Neural cell (in vitro differentiated cells): ENCODE data around the gene BRICD5. TPM values are rescaled to one million over a fixed set of nuclear protein-coding genes. Genes with fewer than 3 reads are reported as not detected.

Experiments
- H2AFZ ChIP-seq: fragments of 200-600, 300-800 bp; sonication (generic), shearing (Covaris generic); 2 replicates; pipeline ENCODE4 v1.6.0; 2014; ENCODE audit warnings: low read depth, mild to moderate bottlenecking, antibody characterized with exemption, low read length, moderate library complexity
- H3F3A ChIP-seq: fragments of 200-600 bp; shearing (Covaris generic); 2 replicates; pipeline ENCODE4 v1.6.1; 2016; ENCODE audit warnings: mild to moderate bottlenecking, moderate library complexity, mixed read lengths, antibody characterized with exemption, low read length; ENCODE audit not compliant: insufficient read depth, poor library complexity, severe bottlenecking
- H3K27ac ChIP-seq: fragments of 200-600, 300-800 bp; sonication (generic), shearing (Covaris generic); 2 replicates; pipeline ENCODE4 v1.5.1; 2014; ENCODE audit warnings: mild to moderate bottlenecking, low read length, moderate library complexity
- H3K27me3 ChIP-seq: fragments of 300-800, 200-600 bp; sonication (generic), shearing (Covaris generic); 2 replicates; pipeline ENCODE4 v1.6.0; 2014; ENCODE audit warnings: mild to moderate bottlenecking, low read depth, low read length, moderate library complexity; ENCODE audit not compliant: insufficient read depth
- H3K36me3 ChIP-seq: fragments of 300-800, 200-600 bp; sonication (generic), shearing (Covaris generic); 2 replicates; pipeline ENCODE4 v1.5.1; 2014; ENCODE audit warnings: mild to moderate bottlenecking, antibody characterized with exemption, low read length, moderate library complexity; ENCODE audit not compliant: insufficient read depth
- H3K4me2 ChIP-seq: fragments of 300-800, 200-600 bp; sonication (generic), shearing (Covaris generic); 2 replicates; pipeline ENCODE4 v1.6.0; 2014; ENCODE audit warnings: mild to moderate bottlenecking, low read length
- H3K4me3 ChIP-seq: fragments of 300-800, 200-600 bp; sonication (generic), shearing (Covaris generic); 2 replicates; pipeline ENCODE4 v1.5.1; 2014; ENCODE audit warnings: mild to moderate bottlenecking, low read length, moderate library complexity
- H3K79me2 ChIP-seq: fragments of 200-600 bp; shearing (Covaris generic); replicated peaks from 2 replicates; pipeline ENCODE4 v1.6.0; 2014; ENCODE audit warnings: mild to moderate bottlenecking, low read length, moderate library complexity; ENCODE audit not compliant: insufficient read depth
- H3K9ac ChIP-seq: fragments of 300-800, 200-600 bp; sonication (generic), shearing (Covaris generic); 2 replicates; pipeline ENCODE4 v1.6.1; 2016; ENCODE audit warnings: mild to moderate bottlenecking, low read length, mixed read lengths
- H3K9me2 ChIP-seq: fragments of 200-600 bp; shearing (Covaris generic); 2 replicates; pipeline ENCODE4 v1.6.1; 2016; ENCODE audit warnings: mild to moderate bottlenecking, low read length, mixed read lengths; ENCODE audit not compliant: insufficient read depth
- H3K9me3 ChIP-seq: fragments of 200-600, 300-800 bp; sonication (generic), shearing (Covaris generic); 2 replicates; pipeline ENCODE4 v1.6.1; 2016; ENCODE audit warnings: mild to moderate bottlenecking, mixed run types, low read length, moderate library complexity, mixed read lengths
- H4K20me1 ChIP-seq: fragments of 200-600 bp; shearing (Covaris generic); 2 replicates; pipeline ENCODE4 v1.6.1; 2016; ENCODE audit warnings: mild to moderate bottlenecking, mixed run types; ENCODE audit not compliant: insufficient read depth
- EP300 ChIP-seq: fragments of 450-650 bp; conservative IDR thresholded peaks from 2 replicates; pipeline ENCODE4 v1.6.1; 2014; ENCODE audit warnings: antibody characterized with exemption, mild to moderate bottlenecking, moderate library complexity; ENCODE audit not compliant: poor library complexity, severe bottlenecking
- EZH2 ChIP-seq: fragments of 200-600, 300-800 bp; shearing (Covaris generic), sonication (generic); IDR thresholded peaks from 2 replicates; pipeline ENCODE4 v1.6.1; 2014; ENCODE audit warnings: antibody characterized with exemption, low read length, borderline replicate concordance, mild to moderate bottlenecking; ENCODE audit not compliant: insufficient read depth, poor library complexity, severe bottlenecking
- MXI1 ChIP-seq: fragments of 450-650 bp; conservative IDR thresholded peaks from 2 replicates; pipeline ENCODE4 v1.6.1; 2014; ENCODE audit warnings: antibody characterized with exemption, mild to moderate bottlenecking; ENCODE audit not compliant: poor library complexity, severe bottlenecking
- POLR2AphosphoS5 ChIP-seq: IDR thresholded peaks from 2 replicates; pipeline ENCODE4 v1.6.1; 2012
- RAD21 ChIP-seq: fragments of 450-650 bp; conservative IDR thresholded peaks from 2 replicates; pipeline ENCODE4 v1.6.1; 2014; ENCODE audit warnings: antibody characterized with exemption, mild to moderate bottlenecking, moderate library complexity
- SMC3 ChIP-seq: fragments of 450-650 bp; conservative IDR thresholded peaks from 2 replicates; pipeline ENCODE4 v1.6.1; 2014; ENCODE audit warnings: antibody characterized with exemption, mild to moderate bottlenecking, moderate library complexity; ENCODE audit not compliant: poor library complexity
- TAF1 ChIP-seq: IDR thresholded peaks from 2 replicates; pipeline ENCODE4 v1.6.1; 2012; ENCODE audit warnings: low read depth
- polyA plus RNA-seq: library from polyadenylated mRNA; depleted of rRNA; stranded (reverse); fragments of >200 nt; gene quantifications from 2 replicates; pipeline ENCODE4 v1.2.3, GENCODE V29; 2014
- TF ChIP-seq, protein P1 (sequence below): IDR thresholded peaks from 2 replicates; pipeline ENCODE4 v1.6.1; 2012; ENCODE audit warnings: borderline replicate concordance
- TF ChIP-seq, protein P2 (sequence below): fragments of 450-650 bp; IDR thresholded peaks from 2 replicates; pipeline ENCODE4 v1.5.1; 2014; ENCODE audit warnings: antibody characterized with exemption, mild to moderate bottlenecking, moderate library complexity; ENCODE audit not compliant: poor library complexity, severe bottlenecking

Gene BRICD5
- polyA plus RNA-seq, 1 donor from 2014 or later = 39.2 TPM

DNA sequence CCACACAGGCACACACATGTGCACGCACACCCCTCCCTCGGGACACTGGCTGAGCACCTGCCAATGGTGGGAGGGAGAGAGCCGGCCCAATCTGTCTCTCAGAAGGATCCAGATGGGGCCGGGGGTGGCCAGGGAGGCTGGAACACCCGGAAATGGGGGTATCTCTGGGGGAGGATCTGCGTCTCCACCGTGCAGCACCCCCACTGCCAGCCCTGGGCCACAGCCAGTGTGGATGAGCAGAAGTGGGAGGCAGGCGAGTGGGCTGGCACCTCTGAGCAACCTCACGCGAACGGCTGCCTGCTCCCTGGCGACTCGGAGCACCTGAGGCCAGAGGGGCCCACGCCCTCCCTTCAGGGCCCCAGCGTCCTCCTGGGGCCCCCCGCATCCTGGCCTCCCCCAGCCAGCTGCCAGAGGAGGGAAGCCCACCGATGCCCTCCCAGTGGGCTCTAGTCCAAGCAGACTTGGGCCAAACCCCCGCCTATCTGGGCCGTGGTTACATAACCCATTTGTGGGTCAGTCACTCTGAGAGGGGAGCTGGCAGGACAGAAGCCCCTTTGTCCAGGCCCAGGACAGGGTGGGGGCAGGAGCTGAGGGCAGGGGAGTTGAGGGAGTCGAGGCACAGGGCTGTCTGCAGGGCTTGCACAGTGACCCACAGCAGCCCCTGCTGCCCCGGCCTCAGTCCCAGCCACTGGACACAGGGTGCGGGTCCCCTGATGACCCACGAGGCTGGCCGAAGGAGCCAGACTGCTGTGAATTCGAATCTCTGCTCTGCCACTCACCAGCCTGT is 19.8 kb downstream of the BRICD5 start:
- Histone ChIP-seq H3K4me3 (no peak overlapping the region), H4K20me1 (no peaks in the 10 kb centered on the region), H3K9ac (no peak overlapping the region), H3K79me2 (peaks cover 2% of the 10 kb centered on the region), H2AFZ (no peak overlapping the region), H3K9me3 (no peaks in the 10 kb centered on the region), H3K27ac (no peak overlapping the region), H3K27me3 (no peaks in the 10 kb centered on the region), H3K4me2 (no peak overlapping the region), H3K36me3 (no peaks in the 10 kb centered on the region), H3K9me2 (no peaks in the 10 kb centered on the region), H3F3A (no peaks in the 10 kb centered on the region)
- no peak for TF ChIP-seq TAF1
- TF ChIP-seq RAD21 = no peak
- TF ChIP-seq SMC3 = no peak
- no peak for TF ChIP-seq EP300
- no peak for TF ChIP-seq EZH2
- TF ChIP-seq POLR2AphosphoS5 = no peak
- TF ChIP-seq, protein P1, sequence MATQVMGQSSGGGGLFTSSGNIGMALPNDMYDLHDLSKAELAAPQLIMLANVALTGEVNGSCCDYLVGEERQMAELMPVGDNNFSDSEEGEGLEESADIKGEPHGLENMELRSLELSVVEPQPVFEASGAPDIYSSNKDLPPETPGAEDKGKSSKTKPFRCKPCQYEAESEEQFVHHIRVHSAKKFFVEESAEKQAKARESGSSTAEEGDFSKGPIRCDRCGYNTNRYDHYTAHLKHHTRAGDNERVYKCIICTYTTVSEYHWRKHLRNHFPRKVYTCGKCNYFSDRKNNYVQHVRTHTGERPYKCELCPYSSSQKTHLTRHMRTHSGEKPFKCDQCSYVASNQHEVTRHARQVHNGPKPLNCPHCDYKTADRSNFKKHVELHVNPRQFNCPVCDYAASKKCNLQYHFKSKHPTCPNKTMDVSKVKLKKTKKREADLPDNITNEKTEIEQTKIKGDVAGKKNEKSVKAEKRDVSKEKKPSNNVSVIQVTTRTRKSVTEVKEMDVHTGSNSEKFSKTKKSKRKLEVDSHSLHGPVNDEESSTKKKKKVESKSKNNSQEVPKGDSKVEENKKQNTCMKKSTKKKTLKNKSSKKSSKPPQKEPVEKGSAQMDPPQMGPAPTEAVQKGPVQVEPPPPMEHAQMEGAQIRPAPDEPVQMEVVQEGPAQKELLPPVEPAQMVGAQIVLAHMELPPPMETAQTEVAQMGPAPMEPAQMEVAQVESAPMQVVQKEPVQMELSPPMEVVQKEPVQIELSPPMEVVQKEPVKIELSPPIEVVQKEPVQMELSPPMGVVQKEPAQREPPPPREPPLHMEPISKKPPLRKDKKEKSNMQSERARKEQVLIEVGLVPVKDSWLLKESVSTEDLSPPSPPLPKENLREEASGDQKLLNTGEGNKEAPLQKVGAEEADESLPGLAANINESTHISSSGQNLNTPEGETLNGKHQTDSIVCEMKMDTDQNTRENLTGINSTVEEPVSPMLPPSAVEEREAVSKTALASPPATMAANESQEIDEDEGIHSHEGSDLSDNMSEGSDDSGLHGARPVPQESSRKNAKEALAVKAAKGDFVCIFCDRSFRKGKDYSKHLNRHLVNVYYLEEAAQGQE = no peak
- TF ChIP-seq, protein P2, sequence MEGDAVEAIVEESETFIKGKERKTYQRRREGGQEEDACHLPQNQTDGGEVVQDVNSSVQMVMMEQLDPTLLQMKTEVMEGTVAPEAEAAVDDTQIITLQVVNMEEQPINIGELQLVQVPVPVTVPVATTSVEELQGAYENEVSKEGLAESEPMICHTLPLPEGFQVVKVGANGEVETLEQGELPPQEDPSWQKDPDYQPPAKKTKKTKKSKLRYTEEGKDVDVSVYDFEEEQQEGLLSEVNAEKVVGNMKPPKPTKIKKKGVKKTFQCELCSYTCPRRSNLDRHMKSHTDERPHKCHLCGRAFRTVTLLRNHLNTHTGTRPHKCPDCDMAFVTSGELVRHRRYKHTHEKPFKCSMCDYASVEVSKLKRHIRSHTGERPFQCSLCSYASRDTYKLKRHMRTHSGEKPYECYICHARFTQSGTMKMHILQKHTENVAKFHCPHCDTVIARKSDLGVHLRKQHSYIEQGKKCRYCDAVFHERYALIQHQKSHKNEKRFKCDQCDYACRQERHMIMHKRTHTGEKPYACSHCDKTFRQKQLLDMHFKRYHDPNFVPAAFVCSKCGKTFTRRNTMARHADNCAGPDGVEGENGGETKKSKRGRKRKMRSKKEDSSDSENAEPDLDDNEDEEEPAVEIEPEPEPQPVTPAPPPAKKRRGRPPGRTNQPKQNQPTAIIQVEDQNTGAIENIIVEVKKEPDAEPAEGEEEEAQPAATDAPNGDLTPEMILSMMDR = no peak
- no peak for TF ChIP-seq MXI1

DNA sequence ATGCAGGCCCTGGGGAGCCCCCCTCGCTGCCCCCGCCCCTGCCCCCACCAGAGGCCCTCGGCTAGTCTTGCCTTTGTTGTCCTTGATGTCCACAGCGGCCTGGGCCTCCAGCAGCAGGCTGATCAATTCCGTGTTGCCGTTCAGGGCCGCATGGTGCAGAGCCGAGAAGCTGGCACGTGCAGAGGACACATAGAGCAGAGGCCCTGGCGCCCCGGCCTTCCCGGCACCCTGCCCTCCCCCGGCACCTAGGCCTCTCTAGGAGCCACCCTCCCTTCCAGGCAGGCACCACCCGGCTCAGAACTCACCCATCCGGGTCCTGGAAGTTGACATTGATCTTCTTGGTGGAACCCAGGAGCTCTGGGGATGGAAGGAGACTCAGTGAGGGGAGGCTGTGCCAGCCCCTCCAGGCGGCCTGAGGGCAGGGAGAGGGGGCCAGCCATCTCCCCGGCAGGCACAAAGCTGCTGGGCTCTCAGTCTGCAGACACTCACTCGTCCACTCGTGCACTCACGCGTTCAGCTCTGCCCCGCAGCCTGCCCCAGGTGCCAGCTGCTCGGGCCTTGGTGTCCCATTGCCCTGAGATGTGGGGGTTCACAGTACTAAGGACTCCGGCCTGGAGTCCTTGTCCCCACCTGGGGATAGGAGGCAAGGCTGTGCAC is 20.5 kb downstream of the BRICD5 start:
- no peak overlapping the region for H3K9ac ChIP-seq
- TF ChIP-seq SMC3 (no peak), RAD21 (no peak)
- H2AFZ ChIP-seq = no peak overlapping the region
- no peaks in the 10 kb centered on the region for H3K27me3 ChIP-seq
- H3F3A ChIP-seq = no peaks in the 10 kb centered on the region
- no peaks in the 10 kb centered on the region for H3K9me2 ChIP-seq
- H3K4me2 ChIP-seq = no peak overlapping the region
- no peak overlapping the region for H3K4me3 ChIP-seq
- no peak overlapping the region for H3K27ac ChIP-seq
- H4K20me1 ChIP-seq = no peaks in the 10 kb centered on the region
- H3K36me3 ChIP-seq = no peaks in the 10 kb centered on the region
- no peaks in the 10 kb centered on the region for H3K9me3 ChIP-seq
- H3K79me2 ChIP-seq = peaks cover 2% of the 10 kb centered on the region
